ENCODE data around the gene SLC15A5.

The SLC15A5 gene

GRCh38 chr12:16272222-16272621 is 5.3 kb downstream of the SLC15A5 start:
- Histone ChIP-seq H3K4me1 (no peaks in the 10 kb centered on the region), H2AFZ (no peak overlapping the region), H3K4me3 (ENCODE audit: low read depth, low read length) (no peak overlapping the region), H3K27ac (no peak overlapping the region), H3K79me2 (no peaks in the 10 kb centered on the region), H3K9ac (no peak overlapping the region), H3K4me2 (ENCODE audit: low read length) (no peak overlapping the region), H3K27me3 (ENCODE audit: control insufficient read depth, insufficient read depth, low read length) (no peaks in the 10 kb centered on the region), H3K36me3 (ENCODE audit: control insufficient read depth, insufficient read depth, low read length) (no peaks in the 10 kb centered on the region), H3K9me3 (ENCODE audit: control insufficient read depth, low read length) (no peaks in the 10 kb centered on the region)
- no peak for TF ChIP-seq CTCF (IDR thresholded peaks at IDR 0.05)

DNA sequence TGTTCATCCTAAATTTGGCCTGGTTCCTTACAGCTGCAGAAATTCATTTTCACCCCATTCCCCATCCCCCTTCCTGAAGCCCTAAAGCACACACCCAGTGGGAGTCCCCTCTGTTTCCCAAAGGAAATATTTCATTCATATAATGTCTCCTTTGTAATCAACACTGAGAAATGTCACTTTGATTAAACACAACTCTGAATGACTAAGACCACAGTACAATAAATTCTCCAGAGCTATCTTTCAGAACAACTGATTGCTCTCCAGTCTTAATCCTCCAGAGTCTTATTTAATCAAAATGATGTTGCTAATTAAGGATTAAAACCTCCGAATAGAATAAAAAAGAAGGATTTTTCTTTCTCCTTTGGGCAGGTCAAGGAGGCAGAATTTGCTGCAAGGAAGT is 6.4 kb downstream of the SLC15A5 start:
- Histone ChIP-seq H3K36me3 (ENCODE audit: control insufficient read depth, insufficient read depth, low read length) (no peaks in the 10 kb centered on the region), H2AFZ (no peak overlapping the region), H3K4me1 (no peaks in the 10 kb centered on the region), H3K79me2 (no peaks in the 10 kb centered on the region), H3K9ac (no peak overlapping the region), H3K4me3 (ENCODE audit: low read depth, low read length) (no peak overlapping the region), H3K27me3 (ENCODE audit: control insufficient read depth, insufficient read depth, low read length) (no peaks in the 10 kb centered on the region), H3K4me2 (ENCODE audit: low read length) (no peak overlapping the region), H3K9me3 (ENCODE audit: control insufficient read depth, low read length) (no peaks in the 10 kb centered on the region), H3K27ac (no peak overlapping the region)
- no peak for TF ChIP-seq CTCF (IDR thresholded peaks at IDR 0.05)

GRCh38 chr12:16269946-16270345 is 7.5 kb downstream of the SLC15A5 start:
- no peaks in the 10 kb centered on the region for H3K27me3 ChIP-seq (ENCODE audit: control insufficient read depth, insufficient read depth, low read length)
- no peaks in the 10 kb centered on the region for H3K9me3 ChIP-seq (ENCODE audit: control insufficient read depth, low read length)
- H3K79me2 ChIP-seq = no peaks in the 10 kb centered on the region
- H3K27ac ChIP-seq = no peak overlapping the region
- TF ChIP-seq CTCF (IDR thresholded peaks at IDR 0.05) = no peak
- no peaks in the 10 kb centered on the region for H3K4me1 ChIP-seq
- H3K9ac ChIP-seq = no peak overlapping the region
- H3K4me3 ChIP-seq (ENCODE audit: low read depth, low read length) = no peak overlapping the region
- H3K36me3 ChIP-seq (ENCODE audit: control insufficient read depth, insufficient read depth, low read length) = no peaks in the 10 kb centered on the region
- H3K4me2 ChIP-seq (ENCODE audit: low read length) = no peak overlapping the region
- H2AFZ ChIP-seq = no peak overlapping the region

DNA sequence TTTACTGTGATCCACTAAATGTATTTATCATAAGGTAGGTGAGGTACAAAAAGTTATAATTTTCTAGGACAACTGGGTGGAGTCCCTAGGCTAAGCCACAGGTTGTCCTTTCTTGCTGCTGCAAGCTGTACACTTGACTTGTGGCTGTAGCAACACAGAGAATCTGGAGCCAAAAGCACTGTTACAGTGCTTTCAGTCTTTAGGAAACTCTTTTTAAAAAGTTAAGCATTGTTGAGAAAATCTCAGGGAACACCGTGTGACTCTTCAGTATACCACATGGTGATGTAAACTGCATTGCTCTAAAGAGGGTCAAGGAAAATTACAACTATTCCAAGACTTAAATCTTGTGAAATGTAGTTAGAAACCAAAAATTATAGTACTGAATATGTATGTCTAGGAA is 11.4 kb downstream of the SLC15A5 start:
- TF ChIP-seq CTCF (IDR thresholded peaks at IDR 0.05) = no peak
- Histone ChIP-seq H3K27me3 (ENCODE audit: control insufficient read depth, insufficient read depth, low read length) (no peaks in the 10 kb centered on the region), H3K4me1 (no peaks in the 10 kb centered on the region)

DNA sequence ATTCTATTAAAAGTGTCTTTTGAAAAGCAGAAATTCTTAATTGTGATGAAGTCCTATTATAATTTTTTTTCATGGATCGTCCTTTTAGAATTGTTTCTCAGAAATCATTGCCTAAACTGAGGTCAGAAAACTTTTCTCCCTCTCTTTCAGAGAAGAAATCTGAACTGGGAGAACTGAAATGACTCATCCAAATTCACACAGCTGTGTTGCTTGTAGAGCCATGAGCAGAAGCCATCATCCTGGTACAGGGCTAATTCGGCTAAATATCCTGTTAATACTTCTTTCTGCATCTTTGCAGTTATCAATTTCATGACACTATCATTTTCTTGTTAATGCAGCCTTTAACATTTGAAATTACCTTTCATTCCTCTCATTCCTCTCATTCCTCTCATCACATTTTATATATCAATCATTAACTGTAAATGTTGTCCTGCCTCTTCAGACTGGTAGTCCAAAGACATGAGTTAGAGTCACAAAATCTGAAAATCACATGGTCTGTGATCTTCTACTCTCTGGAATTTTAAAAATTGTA is 15.5 kb downstream of the SLC15A5 start:
- H2AFZ ChIP-seq = no peak overlapping the region
- no peak for TF ChIP-seq CTCF (IDR thresholded peaks at IDR 0.05)
- no peaks in the 10 kb centered on the region for H3K36me3 ChIP-seq (ENCODE audit: control insufficient read depth, insufficient read depth, low read length)
- H3K27me3 ChIP-seq (ENCODE audit: control insufficient read depth, insufficient read depth, low read length) = no peaks in the 10 kb centered on the region
- H3K4me3 ChIP-seq (ENCODE audit: low read depth, low read length) = no peak overlapping the region
- no peaks in the 10 kb centered on the region for H3K79me2 ChIP-seq
- no peak overlapping the region for H3K9ac ChIP-seq
- H3K27ac ChIP-seq = no peak overlapping the region
- no peak overlapping the region for H3K4me2 ChIP-seq (ENCODE audit: low read length)
- H3K4me1 ChIP-seq = no peaks in the 10 kb centered on the region
- no peaks in the 10 kb centered on the region for H3K9me3 ChIP-seq (ENCODE audit: control insufficient read depth, low read length)

More for the DNA sequence above, 11.4 kb downstream of the SLC15A5 start:
- H3K79me2 ChIP-seq = no peaks in the 10 kb centered on the region
- H3K4me3 ChIP-seq (ENCODE audit: low read depth, low read length) = no peak overlapping the region
- no peak overlapping the region for H3K4me2 ChIP-seq (ENCODE audit: low read length)
- no peak overlapping the region for H3K9ac ChIP-seq
- H3K27ac ChIP-seq = no peak overlapping the region
- H3K9me3 ChIP-seq (ENCODE audit: control insufficient read depth, low read length) = no peaks in the 10 kb centered on the region
- H3K36me3 ChIP-seq (ENCODE audit: control insufficient read depth, insufficient read depth, low read length) = no peaks in the 10 kb centered on the region
- H2AFZ ChIP-seq = no peak overlapping the region
